RWPE1 (cell line): Measurements from ENCODE around the gene MMAB.
A peak's percentile ranks its signal among the peaks of the same experiment; 100 is the strongest.

ENCODE experiments used
- CTCF ChIA-PET: fragments of 350-600 bp; sonication (Branson Sonifier 250); formaldehyde crosslinking; extraction: SDS; loops from one replicate; lab custom pipeline; 2021; lab: Yijun Ruan, JAX
- POLR2A ChIA-PET: fragments of 400-600 bp; formaldehyde crosslinking; extraction: SDS; loops from one replicate; lab custom pipeline; 2020; ENCODE audit warnings: antibody characterized with exemption; ENCODE audit not compliant: low non-redundant PET; lab: Yijun Ruan, JAX
- DNase-seq: peaks from one replicate; pipeline ENCODE4 v3.0.0; 2012; ENCODE audit warnings: low spot score
- H3K27ac ChIP-seq: fragments of 450-650 bp; 2 replicates; pipeline ENCODE4 v1.5.1; 2017
- TF ChIP-seq, protein P1 (sequence below): fragments of 450-650 bp; conservative IDR thresholded peaks from 2 replicates; pipeline ENCODE4 v1.5.1; 2017; ENCODE audit warnings: low read depth, mild to moderate bottlenecking

The MMAB gene

DNA sequence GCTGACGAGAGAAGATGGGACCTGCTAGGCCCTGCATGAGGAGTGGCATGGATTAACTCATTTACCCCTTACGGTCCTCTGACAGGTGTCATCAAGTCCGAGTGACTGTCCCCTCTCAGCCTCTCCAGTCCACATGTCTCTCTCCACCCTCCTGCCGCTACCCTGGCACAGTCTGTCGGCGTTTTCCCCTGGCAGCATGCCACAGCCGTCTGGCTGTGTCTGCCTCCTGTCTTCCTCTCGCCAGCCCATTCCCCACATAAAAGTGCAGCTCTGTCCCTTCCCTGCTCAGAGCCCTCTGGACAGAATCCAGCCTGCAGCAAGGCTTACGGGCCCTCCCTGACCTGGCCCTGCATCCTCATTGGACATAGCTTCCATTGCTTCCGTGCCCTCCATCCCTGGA lies 50.2 kb downstream of the MMAB start:
- ChIA-PET CTCF (interaction anchor here (0.8 kb wide), 1 partner anchor 95 kb away, joined by 5 read pairs; no protein-coding TSS in a partner anchor), POLR2A (no interaction called here)
- TF ChIP-seq, protein P1, sequence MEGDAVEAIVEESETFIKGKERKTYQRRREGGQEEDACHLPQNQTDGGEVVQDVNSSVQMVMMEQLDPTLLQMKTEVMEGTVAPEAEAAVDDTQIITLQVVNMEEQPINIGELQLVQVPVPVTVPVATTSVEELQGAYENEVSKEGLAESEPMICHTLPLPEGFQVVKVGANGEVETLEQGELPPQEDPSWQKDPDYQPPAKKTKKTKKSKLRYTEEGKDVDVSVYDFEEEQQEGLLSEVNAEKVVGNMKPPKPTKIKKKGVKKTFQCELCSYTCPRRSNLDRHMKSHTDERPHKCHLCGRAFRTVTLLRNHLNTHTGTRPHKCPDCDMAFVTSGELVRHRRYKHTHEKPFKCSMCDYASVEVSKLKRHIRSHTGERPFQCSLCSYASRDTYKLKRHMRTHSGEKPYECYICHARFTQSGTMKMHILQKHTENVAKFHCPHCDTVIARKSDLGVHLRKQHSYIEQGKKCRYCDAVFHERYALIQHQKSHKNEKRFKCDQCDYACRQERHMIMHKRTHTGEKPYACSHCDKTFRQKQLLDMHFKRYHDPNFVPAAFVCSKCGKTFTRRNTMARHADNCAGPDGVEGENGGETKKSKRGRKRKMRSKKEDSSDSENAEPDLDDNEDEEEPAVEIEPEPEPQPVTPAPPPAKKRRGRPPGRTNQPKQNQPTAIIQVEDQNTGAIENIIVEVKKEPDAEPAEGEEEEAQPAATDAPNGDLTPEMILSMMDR = no peak
- DNase-seq = no peak
- H3K27ac ChIP-seq = no peak overlapping the region

DNA sequence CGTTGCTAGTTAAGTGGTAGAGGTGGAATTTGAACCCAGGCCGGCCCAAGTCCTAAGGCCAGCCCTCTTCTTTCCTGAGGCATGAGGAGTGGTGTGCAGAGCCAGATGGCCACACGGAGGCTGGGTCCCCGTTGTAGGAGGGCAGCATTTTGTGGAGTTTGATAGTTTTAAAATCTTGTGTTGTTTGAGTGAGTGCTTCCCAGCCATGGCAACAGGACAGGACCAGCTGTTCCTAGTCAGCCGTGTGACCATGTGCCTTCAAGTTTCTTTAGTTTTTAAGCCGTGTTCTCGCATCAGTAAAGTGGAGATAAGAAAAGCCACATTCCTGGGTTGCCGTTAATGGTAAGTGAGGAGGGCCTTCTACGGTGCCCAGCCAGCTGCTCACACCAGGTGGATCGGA lies 51.5 kb downstream of the MMAB start:
- DNase-seq = no peak
- H3K27ac ChIP-seq = no peak overlapping the region
- TF ChIP-seq, protein P1 = no peak
- POLR2A ChIA-PET = no interaction called here
- CTCF ChIA-PET = interaction anchor here (0.7 to 1.0 kb wide), 2 partner anchors 94 to 253 kb away, joined by 3 read pairs; no protein-coding TSS in a partner anchor

DNA sequence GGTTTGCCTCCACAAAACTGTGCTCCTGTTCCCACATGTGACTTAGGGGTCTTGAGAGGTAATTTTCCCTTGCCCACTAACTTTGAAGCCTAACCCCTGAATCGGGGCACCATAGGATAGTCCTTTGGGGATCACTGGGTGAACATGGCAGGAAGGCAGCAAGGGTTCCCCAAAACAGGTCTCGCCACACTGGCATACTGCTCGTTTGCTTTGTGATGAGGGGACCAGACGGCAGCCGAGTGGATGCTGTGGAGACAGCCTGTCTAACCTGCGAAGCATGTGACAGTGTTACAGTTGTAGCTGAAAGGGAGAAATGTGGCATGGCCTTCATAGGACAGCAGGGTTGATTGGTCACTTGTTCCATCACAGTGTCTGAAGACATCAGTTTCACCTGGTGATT lies 53.5 kb downstream of the MMAB start:
- ChIA-PET POLR2A (no interaction called here), CTCF (interaction anchor here (0.5 to 1.4 kb wide), 3 partner anchors 78 to 1638 kb away, joined by 3 to 5 read pairs (median 3); no protein-coding TSS in a partner anchor)

DNA sequence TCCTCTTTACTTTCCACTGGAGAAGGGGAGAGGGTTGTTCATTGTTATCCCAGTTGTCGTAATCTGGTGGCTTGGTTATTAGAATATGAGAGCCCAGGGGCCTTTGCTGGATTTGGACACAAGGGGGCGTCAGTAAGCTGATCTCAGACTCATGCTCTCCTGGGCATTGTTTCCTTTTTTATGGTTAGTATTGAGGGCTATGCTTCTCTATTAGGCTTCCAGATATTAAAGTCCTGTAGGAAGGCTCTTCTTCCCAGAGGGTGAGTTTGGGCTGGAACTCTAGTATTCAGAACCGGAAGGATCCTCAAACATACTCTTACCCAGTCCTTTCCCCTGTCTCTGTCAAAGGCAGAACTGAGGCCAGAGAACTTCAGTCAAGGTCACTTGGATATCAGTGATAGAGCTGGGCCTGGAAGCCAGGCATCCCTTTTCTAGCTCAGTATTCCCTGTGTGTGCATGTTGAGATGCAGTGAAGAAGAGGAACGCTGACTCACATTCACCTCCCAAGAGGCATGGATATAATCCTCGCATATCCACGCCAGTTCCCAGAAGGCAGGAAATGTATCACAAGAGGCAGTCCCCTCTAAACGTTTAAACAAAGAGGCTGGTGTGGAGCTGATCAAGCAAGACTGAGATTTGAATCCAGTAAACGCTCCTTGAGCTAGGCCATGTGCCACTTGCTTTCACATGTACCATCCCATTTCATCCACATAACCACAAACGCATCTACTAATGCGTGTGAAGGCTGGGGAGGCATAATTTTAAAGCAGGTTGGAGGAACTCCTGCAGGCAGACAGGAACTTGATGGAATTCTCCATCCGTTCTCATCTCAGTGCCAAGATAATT lies 54.3 kb downstream of the MMAB start:
- POLR2A ChIA-PET = no interaction called here

More for the DNA sequence above, 53.5 kb downstream of the MMAB start:
- TF ChIP-seq, protein P1 = no peak
- DNase-seq = no peak
- H3K27ac ChIP-seq = no peak overlapping the region

DNA sequence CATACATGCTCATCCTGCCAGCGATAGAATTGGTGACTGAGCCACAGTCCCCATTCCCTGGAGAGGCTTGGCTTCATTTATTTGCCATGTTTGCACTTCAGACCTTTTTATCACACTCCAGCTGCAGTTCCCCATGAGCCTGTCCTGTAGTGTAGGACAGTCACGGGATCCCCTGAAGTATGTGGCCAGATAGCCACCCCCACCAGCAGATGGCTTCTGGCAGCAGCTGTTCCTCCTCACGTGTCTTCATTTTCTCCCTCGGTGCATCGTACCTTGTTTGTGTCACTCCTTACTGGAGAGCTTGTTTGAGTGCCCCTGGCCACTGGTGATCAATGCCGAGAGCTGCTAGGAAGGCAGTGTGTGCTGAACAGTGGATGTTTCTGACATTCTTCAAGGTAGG lies 55.7 kb downstream of the MMAB start:
- ChIA-PET POLR2A (no interaction called here), CTCF (interaction anchor here (0.6 to 1.6 kb wide), 4 partner anchors 44 to 569 kb away, joined by 3 to 5 read pairs (median 4); no protein-coding TSS in a partner anchor)
- DNase-seq = no peak
- H3K27ac ChIP-seq = no peak overlapping the region
- TF ChIP-seq, protein P1 = no peak

More for the DNA sequence above, 54.3 kb downstream of the MMAB start:
- CTCF ChIA-PET = interaction anchor here (0.5 to 1.4 kb wide), 8 partner anchors 8 to 1639 kb away, joined by 3 to 5 read pairs (median 3); no protein-coding TSS in a partner anchor
- no peak overlapping the region for H3K27ac ChIP-seq
- peak; percentile 82 for DNase-seq
- TF ChIP-seq, protein P1 = peak; percentile 81

DNA sequence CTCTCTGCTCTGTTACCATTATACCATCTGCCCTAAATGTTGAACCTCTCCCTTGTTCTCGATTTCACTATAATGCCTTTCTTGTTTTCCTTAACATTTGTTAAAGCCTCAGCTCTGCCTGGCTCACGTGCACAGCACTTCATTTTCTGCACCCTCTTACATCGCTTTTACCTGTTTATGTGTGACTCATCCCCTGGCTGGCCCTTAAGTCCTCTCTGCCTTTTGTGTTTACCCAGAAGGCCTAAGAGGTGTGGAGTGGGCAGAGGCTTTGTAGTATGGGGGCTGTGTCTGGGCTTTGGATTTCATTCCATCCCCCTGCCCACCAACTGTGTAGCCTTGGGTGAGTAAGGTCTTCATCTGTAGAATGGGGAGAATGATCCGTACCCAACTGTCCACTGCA lies 59.3 kb downstream of the MMAB start:
- ChIA-PET CTCF (no interaction called here), POLR2A (no interaction called here)
- H3K27ac ChIP-seq = no peak overlapping the region
- DNase-seq = no peak
- TF ChIP-seq, protein P1 = no peak
